C4-2B (cell line): Measurements from ENCODE around the gene SPINT2.

ENCODE experiments used
- ZFX ChIP-seq: fragments of 450-650 bp; IDR thresholded peaks from 2 replicates; pipeline ENCODE4 v1.6.1; 2017
- TF ChIP-seq, protein P1 (sequence below): fragments of 450-650 bp; conservative IDR thresholded peaks from 2 replicates; pipeline ENCODE4 v1.5.1; 2017; ENCODE audit warnings: mild to moderate bottlenecking

- TF ChIP-seq, protein P1, sequence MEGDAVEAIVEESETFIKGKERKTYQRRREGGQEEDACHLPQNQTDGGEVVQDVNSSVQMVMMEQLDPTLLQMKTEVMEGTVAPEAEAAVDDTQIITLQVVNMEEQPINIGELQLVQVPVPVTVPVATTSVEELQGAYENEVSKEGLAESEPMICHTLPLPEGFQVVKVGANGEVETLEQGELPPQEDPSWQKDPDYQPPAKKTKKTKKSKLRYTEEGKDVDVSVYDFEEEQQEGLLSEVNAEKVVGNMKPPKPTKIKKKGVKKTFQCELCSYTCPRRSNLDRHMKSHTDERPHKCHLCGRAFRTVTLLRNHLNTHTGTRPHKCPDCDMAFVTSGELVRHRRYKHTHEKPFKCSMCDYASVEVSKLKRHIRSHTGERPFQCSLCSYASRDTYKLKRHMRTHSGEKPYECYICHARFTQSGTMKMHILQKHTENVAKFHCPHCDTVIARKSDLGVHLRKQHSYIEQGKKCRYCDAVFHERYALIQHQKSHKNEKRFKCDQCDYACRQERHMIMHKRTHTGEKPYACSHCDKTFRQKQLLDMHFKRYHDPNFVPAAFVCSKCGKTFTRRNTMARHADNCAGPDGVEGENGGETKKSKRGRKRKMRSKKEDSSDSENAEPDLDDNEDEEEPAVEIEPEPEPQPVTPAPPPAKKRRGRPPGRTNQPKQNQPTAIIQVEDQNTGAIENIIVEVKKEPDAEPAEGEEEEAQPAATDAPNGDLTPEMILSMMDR: no peak
- TF ChIP-seq ZFX: no peak
Observed at GRCh38 chr19:38245826-38246498, 18.4 kb upstream of the SPINT2 start.
